Thymus (tissue), 11 donors: ENCODE data around the gene RRP1. TPM values are rescaled to one million over a fixed set of nuclear protein-coding genes. Genes with fewer than 3 reads are reported as not detected.
A peak's percentile ranks its signal among the peaks of the same experiment; 100 is the strongest.

ENCODE experiments used
- DNase-seq, 9 donors: peaks; one replicate each; pipeline ENCODE4 v3.0.0-alpha.2; 2013; ENCODE audit warnings: low spot score in 9 of 9, low read depth in 6 of 9, missing footprints in 1 of 9
- H3K27ac ChIP-seq, 2 donors: one replicate each; pipeline ENCODE4 v1.5.1; 2013; ENCODE audit warnings: control low read depth in 1 of 2, low read depth in 1 of 2, low read length in 1 of 2, mild to moderate bottlenecking in 1 of 2, moderate library complexity in 1 of 2
- H3K27me3 ChIP-seq, 2 donors: one replicate each; pipeline ENCODE4 v1.5.1; 2013; ENCODE audit warnings: low read length in 1 of 2; ENCODE audit not compliant: control insufficient read depth in 2 of 2, insufficient read depth in 1 of 2
- H3K36me3 ChIP-seq, 2 donors: one replicate each; pipeline ENCODE4 v1.5.1; 2013; ENCODE audit warnings: low read length in 1 of 2, mild to moderate bottlenecking in 1 of 2, moderate library complexity in 1 of 2; ENCODE audit not compliant: control insufficient read depth in 2 of 2, insufficient read depth in 2 of 2
- H3K4me1 ChIP-seq, 2 donors: one replicate each; pipeline ENCODE4 v1.5.1; 2013; ENCODE audit warnings: low read length in 2 of 2; ENCODE audit not compliant: control insufficient read depth in 2 of 2, insufficient read depth in 2 of 2
- H3K4me3 ChIP-seq, 2 donors: one replicate each; pipeline ENCODE4 v1.5.1; 2013; ENCODE audit warnings: low read length in 2 of 2, control low read depth in 1 of 2, mild to moderate bottlenecking in 1 of 2
- H3K9me3 ChIP-seq, 2 donors: one replicate each; pipeline ENCODE4 v1.5.1; 2013; ENCODE audit warnings: low read length in 1 of 2, mild to moderate bottlenecking in 1 of 2; ENCODE audit not compliant: control insufficient read depth in 2 of 2, insufficient read depth in 1 of 2
- WGBS: extraction: QIAGEN DNeasy Blood & Tissue Kit; methylation state at CpG from one replicate; pipeline ENCODE4 v1.1.7; 2013; 5-methylcytosine and 5-hydroxymethylcytosine counted together
- polyA plus RNA-seq: library from polyadenylated mRNA; stranded (reverse); fragments of 200-250 nt; gene quantifications from one replicate; pipeline ENCODE4 v1.2.3, GENCODE V29; 2013
- total RNA-seq: library from RNA; stranded (reverse); fragments of 120-200 nt; gene quantifications from one replicate; pipeline ENCODE4 v1.2.4, GENCODE V29; 2013
- donor health status: healthy.

RRP1 gene
- total and polyA plus RNA-seq, 2 donors: 11.1 to 16.3 TPM

DNA sequence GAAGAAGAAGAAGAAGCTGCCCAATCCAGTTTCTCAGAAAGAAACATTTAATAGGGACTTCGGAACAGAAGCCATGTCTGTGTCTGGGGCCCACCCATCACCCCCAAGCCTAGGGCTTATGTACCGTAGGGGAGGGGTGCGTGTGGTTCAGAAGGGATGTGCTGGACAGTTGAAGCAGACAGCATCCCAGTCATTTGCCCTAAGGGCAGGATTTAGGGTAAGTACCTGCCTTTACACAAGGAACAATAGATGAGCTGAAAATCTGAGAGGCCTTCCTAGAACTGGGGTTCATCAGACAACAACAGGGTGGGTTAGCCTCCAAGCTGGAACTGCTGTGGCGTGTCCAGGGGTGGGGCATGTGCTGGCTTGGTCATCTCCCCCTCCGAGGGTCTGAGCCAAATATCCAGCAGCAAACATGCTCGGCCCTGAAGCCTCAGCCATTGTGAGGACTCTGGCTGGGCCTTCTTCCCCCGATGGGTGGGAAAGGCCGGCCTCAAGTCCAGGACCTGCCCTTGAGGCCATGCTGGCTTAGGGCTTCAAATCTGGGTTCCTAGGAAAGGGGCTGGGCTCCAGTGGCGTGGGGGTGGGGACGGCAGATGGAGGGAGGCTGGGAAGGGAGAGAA is 25.4 kb upstream of the RRP1 start:
- peaks cover 0 to 12% of the 10 kb centered on the region in 2 donors for H3K9me3 ChIP-seq
- no peak overlapping the region for H3K4me3 ChIP-seq
- DNase-seq: no peak
- H3K4me1 ChIP-seq: peaks cover 0 to 11% of the 10 kb centered on the region in 2 donors
- no peaks in the 10 kb centered on the region for H3K27me3 ChIP-seq
- H3K36me3 ChIP-seq: peaks cover 0 to 7% of the 10 kb centered on the region in 2 donors
- 94% methylated on average over 10 of the region's 10 CpGs for WGBS
- peak overlapping the region in 1 of 2 donors; percentile 74 for H3K27ac ChIP-seq

DNA sequence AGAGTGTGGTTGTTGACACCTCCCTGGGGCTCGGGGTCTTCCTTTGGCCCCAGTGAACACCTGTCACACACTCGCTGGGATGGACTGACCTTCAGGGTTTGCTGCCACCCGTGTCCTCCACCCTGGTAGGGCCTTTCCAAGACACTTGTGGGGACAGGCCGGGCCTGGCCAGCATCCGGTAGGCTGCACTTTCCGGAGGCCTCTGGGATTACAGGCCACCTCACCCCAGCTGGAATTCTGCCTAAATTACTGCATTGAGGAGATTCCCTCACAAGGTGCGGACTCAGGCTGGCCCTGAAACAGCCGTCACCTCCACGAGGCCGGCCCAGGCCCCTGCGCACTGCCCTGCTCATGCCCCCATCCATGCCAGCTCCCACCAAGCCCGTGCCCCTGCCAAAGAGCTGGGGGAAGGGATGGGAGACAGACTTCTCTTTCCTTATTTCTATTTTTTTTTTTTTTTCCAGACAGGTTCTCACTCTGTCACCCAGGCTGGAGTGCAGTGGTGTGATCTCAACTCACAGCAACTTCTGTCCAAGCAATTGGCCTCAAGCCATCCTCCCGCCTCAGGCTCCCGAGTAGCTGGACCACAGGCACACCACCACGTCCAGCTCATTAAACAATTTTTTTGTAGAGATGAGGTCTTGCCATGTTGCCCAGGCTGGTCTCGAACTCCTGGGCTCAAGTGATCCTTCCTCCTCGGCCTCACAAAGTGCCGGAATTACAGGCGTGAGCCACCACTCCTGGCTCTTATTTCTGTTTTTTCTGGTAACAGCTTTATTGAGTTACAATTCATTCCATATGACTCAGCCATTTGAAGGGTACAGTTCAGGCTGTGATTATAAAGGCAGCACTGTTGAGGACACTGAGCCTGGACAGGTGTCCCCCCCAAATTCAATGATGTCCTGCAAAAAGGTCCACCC is 24.5 kb upstream of the RRP1 start:
- no peak for DNase-seq
- Histone ChIP-seq H3K27ac (peak overlapping the region; percentile 37 to 74), H3K4me1 (peaks cover 0 to 10% of the 10 kb centered on the region in 2 donors), H3K27me3 (no peaks in the 10 kb centered on the region), H3K36me3 (peaks cover 0 to 7% of the 10 kb centered on the region in 2 donors), H3K4me3 (no peak overlapping the region), H3K9me3 (peaks cover 0 to 12% of the 10 kb centered on the region in 2 donors)
- WGBS: 97% methylated on average over 19 of the region's 19 CpGs

DNA sequence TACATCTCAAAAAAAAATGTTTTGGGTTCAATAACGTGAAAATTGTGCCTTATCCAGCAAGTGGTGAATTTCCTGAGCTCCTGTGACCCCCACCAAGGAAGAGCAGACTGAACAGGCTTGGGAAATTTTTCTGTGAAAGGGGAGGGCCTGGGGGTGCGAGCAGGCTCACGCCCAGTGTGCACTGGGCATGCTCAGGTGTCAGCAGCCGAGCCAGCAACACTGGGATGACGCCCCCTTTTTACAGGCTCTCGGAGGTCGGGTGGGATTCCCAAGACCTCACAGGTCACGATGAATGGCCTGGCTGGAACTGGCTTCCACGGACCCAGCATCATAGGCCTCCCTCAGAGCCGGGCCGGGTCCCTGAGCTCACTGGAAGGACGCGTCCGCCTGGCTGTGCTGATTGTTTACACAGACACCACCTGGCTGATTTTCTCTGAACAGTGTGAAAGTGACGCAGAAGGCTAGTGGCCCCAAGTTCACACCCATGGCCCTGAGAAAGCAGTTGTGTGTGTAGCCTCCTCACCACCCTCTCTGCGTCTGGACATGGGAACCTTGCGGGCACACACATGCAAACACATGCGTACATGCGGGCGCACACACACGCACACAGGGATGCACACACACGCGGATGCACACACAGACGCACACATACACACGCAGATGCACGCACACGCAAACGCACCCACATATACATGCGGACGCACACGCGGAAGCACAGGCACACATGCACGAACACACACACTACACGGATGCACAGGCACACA is 22.5 kb upstream of the RRP1 start:
- no peaks in the 10 kb centered on the region for H3K27me3 ChIP-seq
- peaks cover 0 to 13% of the 10 kb centered on the region in 2 donors for H3K4me1 ChIP-seq
- H3K27ac ChIP-seq: peak overlapping the region in 1 of 2 donors; percentile 31
- H3K4me3 ChIP-seq: no peak overlapping the region
- peaks cover 0 to 12% of the 10 kb centered on the region in 2 donors for H3K9me3 ChIP-seq
- peaks cover 0 to 5% of the 10 kb centered on the region in 2 donors for H3K36me3 ChIP-seq
- 94% methylated on average over 34 of the region's 34 CpGs for WGBS
- DNase-seq: no peak

GRCh38 chr21:43767498-43767983 is 21.8 kb upstream of the RRP1 start:
- no peak overlapping the region for H3K27ac ChIP-seq
- 93% methylated on average over 15 of the region's 15 CpGs for WGBS
- peaks cover 0 to 3% of the 10 kb centered on the region in 2 donors for H3K36me3 ChIP-seq
- H3K9me3 ChIP-seq: peaks cover 0 to 9% of the 10 kb centered on the region in 2 donors
- no peaks in the 10 kb centered on the region for H3K27me3 ChIP-seq
- H3K4me1 ChIP-seq: peaks cover 0 to 10% of the 10 kb centered on the region in 2 donors
- DNase-seq: no peak
- H3K4me3 ChIP-seq: no peak overlapping the region

GRCh38 chr21:43767984-43768867 is 21.2 kb upstream of the RRP1 start:
- H3K36me3 ChIP-seq: peaks cover 0 to 3% of the 10 kb centered on the region in 2 donors
- 78% methylated on average over 34 of the region's 34 CpGs for WGBS
- no peak for DNase-seq
- peaks cover 0 to 10% of the 10 kb centered on the region in 2 donors for H3K4me1 ChIP-seq
- peak overlapping the region in 1 of 2 donors; percentile 33 for H3K27ac ChIP-seq
- no peaks in the 10 kb centered on the region for H3K27me3 ChIP-seq
- H3K4me3 ChIP-seq: no peak overlapping the region
- peaks cover 0 to 2% of the 10 kb centered on the region in 2 donors for H3K9me3 ChIP-seq

- 74% methylated on average over 8 of the region's 8 CpGs for WGBS
- no peaks in the 10 kb centered on the region for H3K27me3 ChIP-seq
- H3K27ac ChIP-seq: no peak overlapping the region
- no peak overlapping the region for H3K4me3 ChIP-seq
- peaks cover 0 to 10% of the 10 kb centered on the region in 2 donors for H3K4me1 ChIP-seq
- H3K9me3 ChIP-seq: no peaks in the 10 kb centered on the region
- peaks cover 4 to 9% of the 10 kb centered on the region in 2 donors for H3K36me3 ChIP-seq
- no peak for DNase-seq
Measured at GRCh38 chr21:43768868-43769167, 20.6 kb upstream of the RRP1 start.

DNA sequence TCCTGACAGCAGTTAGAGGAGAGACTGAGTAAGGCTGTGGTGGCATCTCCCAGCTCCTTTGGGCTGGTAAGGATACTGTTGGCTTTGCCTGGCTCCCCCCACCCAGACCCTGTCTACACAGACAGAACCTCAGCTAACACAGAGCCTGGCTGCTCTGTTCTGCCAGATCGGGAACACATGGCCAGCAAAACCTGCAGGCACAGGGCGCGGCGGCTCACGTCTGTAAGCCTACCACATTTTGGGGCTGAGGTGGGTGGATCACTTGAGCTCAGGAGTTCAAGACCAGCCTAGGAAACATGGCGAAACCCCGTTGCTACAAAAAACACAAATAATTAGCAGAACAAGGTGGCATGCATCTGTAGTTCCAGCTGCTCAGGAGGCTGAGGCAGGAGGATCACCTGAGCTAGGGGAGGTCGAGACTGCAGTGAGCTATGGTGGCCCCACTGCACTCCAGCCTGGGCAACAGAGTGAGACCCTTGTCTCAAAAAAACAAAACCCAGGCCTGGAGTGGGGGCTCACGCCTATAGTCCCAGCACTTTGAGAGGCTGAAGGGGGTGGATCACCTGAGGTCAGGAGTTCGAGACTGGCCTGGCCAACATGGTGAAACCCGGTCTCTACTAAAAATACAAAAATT is 19.9 kb upstream of the RRP1 start:
- H3K9me3 ChIP-seq: no peaks in the 10 kb centered on the region
- no peak for DNase-seq

More for the DNA sequence above, 19.9 kb upstream of the RRP1 start:
- 96% methylated on average over 11 of the region's 11 CpGs for WGBS
- Histone ChIP-seq H3K4me3 (no peak overlapping the region), H3K4me1 (peaks cover 0 to 13% of the 10 kb centered on the region in 2 donors), H3K27me3 (no peaks in the 10 kb centered on the region), H3K27ac (no peak overlapping the region), H3K36me3 (peaks cover 4 to 15% of the 10 kb centered on the region in 2 donors)
